Ecto neural progenitor cell (in vitro differentiated cells): ENCODE data around the gene LIPJ.

ENCODE experiments used
- DNase-seq: peaks from one replicate; pipeline ENCODE4 v3.0.0-alpha.2; 2018; ENCODE audit warnings: low spot score

The LIPJ gene

GRCh38 chr10:88586462-88586861, at the start of gene LIPJ:
LIPJ (plus strand) TSS chr10:88586762; CDS start chr10:88590688, 3,926 bp downstream.
- no peak for DNase-seq

GRCh38 chr10:88537322-88537721, 49.2 kb upstream of the LIPJ start:
- DNase-seq, result no peak

DNA sequence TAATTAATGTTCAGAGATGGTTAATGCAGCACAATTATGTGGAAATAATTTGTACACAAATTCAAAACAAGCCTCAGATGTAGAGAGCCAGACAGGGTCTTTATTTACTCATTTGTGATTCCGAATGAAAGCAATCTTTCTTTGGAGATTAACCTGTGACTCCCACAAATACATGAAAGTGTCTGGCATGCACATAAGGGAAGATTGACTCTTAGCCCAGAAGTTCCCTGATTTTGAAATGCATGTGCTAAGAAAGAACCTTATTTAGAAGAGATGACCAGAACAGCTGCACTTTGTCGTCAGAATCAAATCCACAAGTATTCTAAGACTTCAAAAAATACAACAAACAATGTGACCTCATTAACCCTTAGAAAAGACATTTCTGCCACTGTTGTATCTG, 48.5 kb upstream of the LIPJ start:
- DNase-seq, result no peak

- no peak for DNase-seq
Observed at GRCh38 chr10:88540351-88540750, 46.2 kb upstream of the LIPJ start.

DNA sequence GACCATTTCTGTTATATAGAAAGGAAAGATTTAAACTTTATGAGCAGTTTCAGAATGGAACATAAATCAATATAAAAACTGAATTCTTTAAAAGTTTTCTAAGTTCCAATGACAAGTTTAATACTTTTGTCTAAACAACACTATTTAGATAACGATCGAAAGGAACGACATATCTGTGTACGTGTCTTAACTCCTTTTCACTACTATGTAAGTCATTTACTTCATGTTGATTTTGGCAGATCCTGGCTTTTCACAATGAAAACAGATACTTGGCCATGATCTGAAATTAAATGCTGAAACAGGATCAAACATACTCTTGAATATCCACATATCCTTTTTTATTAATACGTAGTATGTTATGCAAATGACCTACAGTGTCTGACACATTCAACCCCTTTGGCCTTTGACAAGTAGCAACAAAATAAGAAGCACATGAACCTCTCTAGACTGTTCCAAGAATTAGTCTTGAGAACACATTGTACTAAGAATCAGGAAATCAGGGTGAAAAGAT, 45.4 kb upstream of the LIPJ start:
- no peak for DNase-seq

GRCh38 chr10:88542522-88542921, 44.0 kb upstream of the LIPJ start:
- DNase-seq, result no peak

GRCh38 chr10:88544140-88544870, 42.3 kb upstream of the LIPJ start:
- DNase-seq, result no peak

GRCh38 chr10:88545359-88545758, 41.2 kb upstream of the LIPJ start:
- DNase-seq, result no peak

GRCh38 chr10:88546497-88546896, 40.1 kb upstream of the LIPJ start:
- no peak for DNase-seq

- DNase-seq, result no peak
Observed at GRCh38 chr10:88551246-88551645, 35.3 kb upstream of the LIPJ start.

DNA sequence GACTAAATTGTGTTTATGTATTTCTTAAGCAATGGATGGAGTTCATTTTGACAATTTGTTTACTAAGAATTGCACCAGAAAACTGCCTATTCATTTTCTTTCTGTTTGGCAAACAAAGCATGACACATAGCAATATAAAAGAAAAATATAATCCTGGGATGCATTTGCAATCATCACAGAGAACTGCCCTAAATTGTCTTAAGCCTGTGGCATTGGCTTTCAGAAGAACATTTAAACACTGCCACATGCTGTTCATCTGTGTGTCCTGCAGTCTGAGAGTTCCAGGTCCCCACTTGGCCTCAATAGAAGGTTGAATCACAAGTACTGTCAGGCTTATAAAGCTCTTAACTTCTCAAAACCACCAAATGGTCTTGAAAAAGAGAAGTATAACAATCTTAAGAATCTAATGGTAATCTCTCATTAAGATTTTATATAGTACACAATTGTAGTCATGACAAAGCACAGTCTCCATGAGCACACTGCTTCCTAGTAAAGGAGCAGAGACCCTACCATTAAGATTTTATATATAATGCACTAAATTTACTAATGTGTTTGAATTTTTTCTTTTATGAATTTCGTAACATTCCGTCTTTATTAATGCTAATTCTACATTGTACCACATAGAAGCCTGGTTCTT, 33.3 kb upstream of the LIPJ start:
- no peak for DNase-seq

DNA sequence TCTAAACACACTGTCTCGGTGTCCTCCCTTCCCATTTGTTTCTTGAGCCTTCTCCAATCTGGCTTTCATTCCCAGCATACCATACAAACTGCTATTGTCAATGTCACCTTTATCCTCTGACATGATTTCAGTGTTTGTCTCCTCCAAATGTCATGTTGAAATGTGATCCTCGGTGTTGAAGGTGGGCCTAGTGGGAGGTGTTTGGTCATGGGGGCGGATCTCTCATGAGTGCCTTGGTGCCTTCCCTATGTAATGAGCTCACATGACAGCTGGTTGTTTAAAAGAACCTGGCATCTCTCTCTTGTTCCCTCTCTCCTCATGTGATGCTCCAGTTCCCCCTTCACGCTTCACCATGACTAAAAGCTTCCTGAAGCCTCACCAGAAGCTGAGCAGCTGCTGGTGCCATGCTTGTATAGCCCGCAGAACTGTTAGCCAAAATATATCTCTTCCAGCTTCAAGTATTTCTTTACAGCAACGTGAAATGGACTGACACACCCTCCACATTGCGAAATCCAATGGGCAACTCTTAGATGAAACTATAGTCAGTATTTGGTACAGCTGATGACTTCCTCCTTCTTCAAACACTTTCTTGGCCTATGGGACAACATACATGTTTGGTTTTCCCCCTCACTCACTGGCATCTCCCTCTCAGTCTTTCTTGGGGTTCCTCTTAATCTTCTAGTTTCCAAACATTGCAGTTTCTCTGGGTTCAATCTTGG, 31.2 kb upstream of the LIPJ start:
- DNase-seq, result no peak

GRCh38 chr10:88557256-88557655, 29.3 kb upstream of the LIPJ start:
- no peak for DNase-seq

- no peak for DNase-seq
Observed at GRCh38 chr10:88557658-88558057, 28.9 kb upstream of the LIPJ start.

DNA sequence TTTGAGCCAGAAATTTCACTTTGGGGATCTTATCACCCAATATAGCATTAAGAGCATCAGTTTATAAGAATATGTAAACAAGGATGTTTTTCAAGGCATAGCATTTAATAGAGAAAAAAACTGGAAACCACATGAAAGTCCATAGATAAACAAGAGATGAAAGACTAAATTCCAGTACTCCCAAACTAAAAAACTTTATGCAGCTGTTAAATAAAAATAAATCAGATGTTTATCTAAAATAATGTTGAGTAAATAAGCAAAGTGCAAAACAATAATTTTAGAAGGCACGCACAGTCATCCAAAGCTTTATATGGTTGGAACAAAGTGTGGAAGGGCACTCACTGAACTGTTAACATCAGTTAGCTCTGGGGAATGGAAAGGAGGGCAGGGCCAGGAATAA, 24.4 kb upstream of the LIPJ start:
- DNase-seq, result no peak

- no peak for DNase-seq
Observed at GRCh38 chr10:88565072-88565471, 21.5 kb upstream of the LIPJ start.

GRCh38 chr10:88582411-88582805, 4.2 kb upstream of the LIPJ start:
- DNase-seq, result no peak

DNA sequence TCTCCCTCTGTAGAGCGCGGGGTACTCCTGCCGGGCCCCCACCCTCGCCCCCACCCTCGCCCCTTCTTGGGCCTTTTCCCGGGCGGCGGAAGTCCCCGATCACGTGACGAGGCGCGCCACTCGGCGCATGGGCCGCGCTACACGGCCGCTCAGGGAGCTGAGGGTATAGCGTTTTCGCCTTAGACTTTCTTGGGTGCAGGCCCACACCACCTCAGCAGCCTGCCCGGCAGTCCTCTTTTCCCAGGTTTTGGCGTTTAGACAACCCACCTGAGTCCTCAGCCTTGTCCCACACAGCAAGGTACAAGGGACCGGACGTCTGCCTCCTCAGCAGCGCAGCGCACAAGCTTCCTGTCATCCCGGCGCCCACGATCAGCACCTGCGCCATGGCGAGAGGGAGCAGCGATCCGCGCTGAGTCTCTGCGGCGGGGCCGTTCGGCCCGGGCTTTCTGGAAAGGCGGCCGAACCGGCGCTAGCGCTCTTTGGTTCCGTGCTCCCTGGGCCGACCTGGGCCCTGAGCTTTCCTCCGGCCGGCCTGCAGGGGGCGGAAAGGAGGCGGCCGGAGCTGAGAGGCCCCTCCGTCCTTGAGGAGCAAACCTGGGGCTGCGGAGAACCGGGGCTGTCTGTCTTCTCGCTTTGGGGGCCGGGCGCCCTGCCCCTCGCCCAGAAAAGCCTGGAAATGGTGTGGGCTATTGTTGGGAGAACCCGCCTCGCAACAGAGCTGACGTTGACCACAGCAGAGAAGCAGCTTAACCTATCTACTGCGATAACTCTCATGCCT, 3.6 kb upstream of the LIPJ start, which contains the start of gene RNLS:
RNLS (minus strand) TSS at position 513 of the 778 bp plus-strand sequence.
- DNase-seq, result peak; percentile 75

DNA sequence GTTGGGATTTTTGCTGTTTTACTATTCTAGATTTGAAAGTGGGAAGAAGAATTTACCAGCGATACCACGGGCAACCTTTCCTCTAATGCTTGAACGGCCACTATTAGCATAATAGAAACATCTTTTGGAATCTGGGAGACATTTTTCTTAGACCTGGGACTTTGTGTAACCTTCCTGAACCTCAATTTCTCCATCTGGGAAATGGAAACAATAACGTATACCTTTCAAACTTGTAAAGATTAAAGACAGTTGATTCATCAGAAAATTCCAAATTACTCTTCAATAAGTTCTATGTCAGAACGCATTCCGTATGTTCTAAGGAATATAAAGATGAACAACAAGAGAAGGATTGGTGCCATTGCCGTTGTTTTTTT, 3.0 kb upstream of the LIPJ start:
- no peak for DNase-seq

GRCh38 chr10:88592381-88592780, 5.8 kb downstream of the LIPJ start:
- DNase-seq, result no peak

GRCh38 chr10:88592906-88593305, 6.3 kb downstream of the LIPJ start:
- no peak for DNase-seq

DNA sequence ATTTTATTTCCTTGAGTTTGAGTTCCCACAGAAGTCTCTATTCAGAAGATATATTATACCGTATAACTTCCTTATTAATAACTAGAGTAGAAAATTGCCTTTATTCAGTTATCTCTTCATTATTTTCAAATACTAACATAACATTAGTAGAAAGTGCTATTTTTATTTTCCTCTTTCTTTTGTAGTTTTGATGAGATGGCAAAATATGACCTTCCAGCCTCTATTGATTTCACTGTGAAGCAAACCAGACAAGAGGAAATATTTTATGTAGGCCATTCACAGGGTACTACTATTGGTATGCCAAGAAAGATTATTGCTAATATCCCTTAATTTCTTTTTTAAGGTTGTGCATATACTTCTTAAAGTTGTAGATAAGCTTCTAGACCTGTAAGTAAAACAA, 7.9 kb downstream of the LIPJ start:
- DNase-seq, result no peak
